Common myeloid progenitor, CD34-positive (primary cell): Measurements from ENCODE around the gene TENM4.

Experiments
- CTCF ChIA-PET: fragments of 350-600 bp; sonication (Branson Sonifier 250); formaldehyde crosslinking; loops from one replicate; lab custom pipeline; 2021; ENCODE audit warnings: antibody characterized with exemption; lab: Charles Lee
- POLR2A ChIA-PET: fragments of 350-600 bp; sonication (Branson Sonifier 250); formaldehyde crosslinking; loops from one replicate; lab custom pipeline; 2021; ENCODE audit warnings: antibody characterized with exemption; lab: Charles Lee
- DNase-seq, 3 donors: peaks; one replicate each; pipeline versions ENCODE4 v3.0.0 to v3.0.0-alpha.2; 2013
- H3K27ac ChIP-seq, 2 experiments: 1 replicate in 1 of 2; 2 replicates in 1 of 2; pipeline ENCODE4 v1.7.0; 2013; ENCODE audit warnings: inconsistent platforms in 2 of 2, low read length in 2 of 2, mild to moderate bottlenecking in 2 of 2, low read depth in 1 of 2, moderate library complexity in 1 of 2; ENCODE audit not compliant: severe bottlenecking in 2 of 2, insufficient read depth in 1 of 2, poor library complexity in 1 of 2
- H3K27me3 ChIP-seq, 5 experiments: replicated peaks in 2 of 5; 1 replicate in 3 of 5; 2 replicates in 2 of 5; pipeline versions ENCODE4 v1.6.1 to v1.7.0; 2013; ENCODE audit warnings: low read length in 4 of 5, mild to moderate bottlenecking in 2 of 5, moderate library complexity in 2 of 5, inconsistent platforms in 1 of 5; ENCODE audit not compliant: insufficient read depth in 5 of 5, control insufficient read depth in 4 of 5
- H3K36me3 ChIP-seq, 4 experiments: 1 replicate in 2 of 4; 2 replicates in 2 of 4; pipeline versions ENCODE4 v1.6.1 to v1.7.0; 2013; ENCODE audit warnings: low read length in 3 of 4, control low read depth in 1 of 4, mild to moderate bottlenecking in 1 of 4; ENCODE audit not compliant: control insufficient read depth in 4 of 4, insufficient read depth in 4 of 4
- H3K4me1 ChIP-seq, 4 experiments: 1 replicate in 3 of 4; 2 replicates in 1 of 4; pipeline versions ENCODE4 v1.6.1 to v1.7.1; 2013; ENCODE audit warnings: low read length in 3 of 4, mild to moderate bottlenecking in 3 of 4, control low read depth in 1 of 4, inconsistent platforms in 1 of 4, moderate library complexity in 1 of 4; ENCODE audit not compliant: control insufficient read depth in 4 of 4, insufficient read depth in 4 of 4; ENCODE audit errors: control extremely low read depth in 1 of 4
- H3K4me3 ChIP-seq, 7 experiments: 1 replicate in 4 of 7; 2 replicates in 3 of 7; pipeline versions ENCODE4 v1.5.1 to v1.7.0; 2013; ENCODE audit warnings: mild to moderate bottlenecking in 7 of 7, low read length in 6 of 7, moderate library complexity in 6 of 7, inconsistent platforms in 2 of 7, low read depth in 2 of 7, control low read depth in 1 of 7; ENCODE audit not compliant: insufficient read depth in 4 of 7, control insufficient read depth in 1 of 7; ENCODE audit errors: extremely low read depth in 1 of 7
- H3K9me3 ChIP-seq, 5 experiments: 1 replicate in 4 of 5; 2 replicates in 1 of 5; pipeline versions ENCODE4 v1.6.1 to v1.7.1; 2013; ENCODE audit warnings: low read length in 4 of 5, mild to moderate bottlenecking in 2 of 5, inconsistent platforms in 1 of 5, low read depth in 1 of 5, moderate library complexity in 1 of 5; ENCODE audit not compliant: control insufficient read depth in 4 of 5, insufficient read depth in 2 of 5; ENCODE audit errors: control extremely low read depth in 1 of 5
- WGBS: methylation state at CpG from one replicate; pipeline ENCODE4 v1.1.5; 2013; ENCODE audit not compliant: insufficient coverage; 5-methylcytosine and 5-hydroxymethylcytosine counted together

The TENM4 gene

GRCh38 chr11:79088967-79089366, 351.9 kb downstream of the TENM4 start:
- Histone ChIP-seq H3K4me1 (no peaks in the 10 kb centered on the region), H3K9me3 (peaks cover 0 to 5% (median 0%) of the 10 kb centered on the region in 5 experiments), H3K4me3 (no peak overlapping the region), H3K36me3 (no peaks in the 10 kb centered on the region), H3K27ac (no peak overlapping the region), H3K27me3 (peaks cover 0 to 19% (median 0%) of the 10 kb centered on the region in 5 experiments)
- ChIA-PET POLR2A (no interaction called here), CTCF (interaction anchor here (1.5 to 1.7 kb wide), 4 partner anchors 10 to 14 kb away, joined by 3 to 6 read pairs (median 4); no protein-coding TSS in a partner anchor)
- DNase-seq, result no peak
- 90% methylated on average over 2 of the region's 4 CpGs for whole genome bisulfite sequencing

- WGBS, result 76% methylated on average over 4 of the region's 5 CpGs
- ChIA-PET CTCF (interaction anchor here (1.5 to 2.0 kb wide), 3 partner anchors 12 to 14 kb away, joined by 3 to 6 read pairs (median 5); no protein-coding TSS in a partner anchor), POLR2A (no interaction called here)
- Histone ChIP-seq H3K9me3 (peaks cover 0 to under 1% (median 0%) of the 10 kb centered on the region in 5 experiments), H3K27me3 (peaks cover 0 to 19% (median 0%) of the 10 kb centered on the region in 5 experiments), H3K4me3 (no peak overlapping the region), H3K4me1 (no peaks in the 10 kb centered on the region), H3K36me3 (no peaks in the 10 kb centered on the region), H3K27ac (no peak overlapping the region)
- DNase-seq, result no peak
Observed at GRCh38 chr11:79087961-79088318, 352.9 kb downstream of the TENM4 start.

GRCh38 chr11:79087238-79087960, 353.4 kb downstream of the TENM4 start:
- H3K4me1 ChIP-seq, result no peaks in the 10 kb centered on the region
- ChIA-PET POLR2A (no interaction called here), CTCF (interaction anchor here (1.7 to 2.0 kb wide), 2 partner anchors 12 to 13 kb away, joined by 5 to 6 read pairs; no protein-coding TSS in a partner anchor)
- H3K27me3 ChIP-seq, result peaks cover 0 to 22% (median 0%) of the 10 kb centered on the region in 5 experiments
- no peaks in the 10 kb centered on the region for H3K9me3 ChIP-seq
- no peaks in the 10 kb centered on the region for H3K36me3 ChIP-seq
- no peak overlapping the region for H3K27ac ChIP-seq
- WGBS, result 86% methylated on average over 9 of the region's 9 CpGs
- no peak overlapping the region for H3K4me3 ChIP-seq
- no peak for DNase-seq

- no peak for DNase-seq
- no peak overlapping the region for H3K27ac ChIP-seq
- H3K4me1 ChIP-seq, result no peaks in the 10 kb centered on the region
- ChIA-PET POLR2A (no interaction called here), CTCF (no interaction called here)
- H3K27me3 ChIP-seq, result peaks cover 0 to 15% (median 0%) of the 10 kb centered on the region in 5 experiments
- H3K4me3 ChIP-seq, result no peak overlapping the region
- 100% methylated on average over 2 of the region's 2 CpGs for WGBS
- no peaks in the 10 kb centered on the region for H3K9me3 ChIP-seq
- no peaks in the 10 kb centered on the region for H3K36me3 ChIP-seq
Observed at GRCh38 chr11:79086056-79086455, 354.8 kb downstream of the TENM4 start.

- no peak for DNase-seq
- no peaks in the 10 kb centered on the region for H3K4me1 ChIP-seq
- no peak overlapping the region for H3K27ac ChIP-seq
- ChIA-PET CTCF (interaction anchor here (1.0 to 1.3 kb wide), 2 partner anchors 15 to 29 kb away, joined by 3 to 4 read pairs; no protein-coding TSS in a partner anchor), POLR2A (no interaction called here)
- H3K27me3 ChIP-seq, result peaks cover 0 to 9% (median 0%) of the 10 kb centered on the region in 5 experiments
- no peaks in the 10 kb centered on the region for H3K9me3 ChIP-seq
- no peaks in the 10 kb centered on the region for H3K36me3 ChIP-seq
- H3K4me3 ChIP-seq, result no peak overlapping the region
- WGBS, result 100% methylated on average over 1 of the region's 5 CpGs
Observed at GRCh38 chr11:79084382-79084781, 356.4 kb downstream of the TENM4 start.

- Histone ChIP-seq H3K27ac (no peak overlapping the region), H3K4me1 (no peaks in the 10 kb centered on the region), H3K4me3 (no peak overlapping the region), H3K9me3 (no peaks in the 10 kb centered on the region), H3K27me3 (peaks cover 0 to 9% (median 0%) of the 10 kb centered on the region in 5 experiments), H3K36me3 (no peaks in the 10 kb centered on the region)
- WGBS, result 88% methylated on average over 4 of the region's 6 CpGs
- DNase-seq, result no peak
- ChIA-PET CTCF (interaction anchor here (1.3 kb wide), 1 partner anchor 28 kb away, joined by 4 read pairs; no protein-coding TSS in a partner anchor), POLR2A (no interaction called here)
Observed at GRCh38 chr11:79083352-79083751, 357.5 kb downstream of the TENM4 start.

GRCh38 chr11:79082907-79083306, 357.9 kb downstream of the TENM4 start:
- 91% methylated on average over 7 of the region's 7 CpGs for WGBS
- Histone ChIP-seq H3K27ac (no peak overlapping the region), H3K4me3 (no peak overlapping the region), H3K36me3 (no peaks in the 10 kb centered on the region), H3K27me3 (peaks cover 0 to 11% (median 0%) of the 10 kb centered on the region in 5 experiments), H3K4me1 (no peaks in the 10 kb centered on the region), H3K9me3 (no peaks in the 10 kb centered on the region)
- no peak for DNase-seq
- POLR2A ChIA-PET, result no interaction called here
- CTCF ChIA-PET, result interaction anchor here (1.0 to 1.6 kb wide), 3 partner anchors 10 to 27 kb away, joined by 4 to 5 read pairs (median 4); no protein-coding TSS in a partner anchor
